ENCODE data around the gene NRCAM.

DNA sequence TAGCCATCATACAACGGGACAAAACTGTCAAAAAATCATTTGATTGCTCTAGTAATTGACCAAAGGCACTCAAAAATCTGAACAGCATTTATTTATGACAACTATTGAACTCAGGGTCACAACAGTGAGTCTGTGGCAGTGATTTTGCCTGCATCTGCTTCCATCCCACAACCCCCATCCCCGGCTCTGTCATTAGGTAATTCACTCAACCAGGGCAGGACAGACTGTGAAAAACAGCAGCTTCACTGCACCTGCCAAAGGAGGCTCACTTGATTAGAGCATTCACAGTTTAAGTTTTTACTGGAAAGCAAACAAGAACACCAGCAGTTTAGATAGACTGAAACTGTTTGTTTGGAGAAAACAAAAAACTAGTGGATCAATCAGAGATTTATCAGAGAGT is 22.2 kb downstream of the NRCAM start:
- TF ChIP-seq POLR2A (IDR thresholded peaks at IDR 0.05; ENCODE audit: low read depth, low read length) = no peak
- TF ChIP-seq CTCF (IDR thresholded peaks at IDR 0.05 in 2 of 3, conservative IDR thresholded peaks at IDR 0.05 in 1 of 3; ENCODE audit: control insufficient read depth in 2 of 3, extremely low read depth in 1 of 3, insufficient read depth in 1 of 3, low read depth in 3 of 3, low read length in 3 of 3) = no peak
- TF ChIP-seq ZNF24 (IDR thresholded peaks at IDR 0.05) = no peak
- TF ChIP-seq SREBF2 (IDR thresholded peaks at IDR 0.05; ENCODE audit: low read length) = no peak
- TF ChIP-seq KDM1A (IDR thresholded peaks at IDR 0.05; ENCODE audit: borderline replicate concordance) = no peak
- no peak for TF ChIP-seq YBX1 (IDR thresholded peaks at IDR 0.05)
- TF ChIP-seq SRF (IDR thresholded peaks at IDR 0.05; ENCODE audit: low read depth in 2 of 2, low read length in 2 of 2) = no peak
- no peak for TF ChIP-seq RCOR1 (conservative IDR thresholded peaks at IDR 0.05; ENCODE audit: low read depth, low read length)
